GM23338 (cell line): ENCODE data around the gene ITGA4. TPM values are rescaled to one million over a fixed set of nuclear protein-coding genes. Genes with fewer than 3 reads are reported as not detected.

ENCODE experiments used
- ATAC-seq: fragments of 200-7000 bp; cut with Tn5 transposase; 3 replicates; pipeline ENCODE4 v1.9.1; 2020
- DNase-seq: peaks from one replicate; pipeline ENCODE4 v3.0.0-alpha.2; 2015; ENCODE audit warnings: low spot score
- H2AFZ ChIP-seq: fragments of 200-600 bp; sonication (generic); 2 replicates; pipeline ENCODE4 v1.8.0; 2016; ENCODE audit warnings: antibody characterized with exemption, mild to moderate bottlenecking, moderate library complexity
- H3F3A ChIP-seq: fragments of 200-600 bp; sonication (generic); replicated peaks from 2 replicates; pipeline ENCODE4 v1.8.0; 2017; ENCODE audit warnings: antibody characterized with exemption, mixed run types, low read depth
- H3K27ac ChIP-seq: fragments of 200-600 bp; sonication (generic); 2 replicates; pipeline ENCODE4 v1.6.1; 2016; ENCODE audit warnings: low read depth
- H3K27me3 ChIP-seq: fragments of 200-600 bp; sonication (generic); 2 replicates; pipeline ENCODE4 v1.8.0; 2016; ENCODE audit warnings: mild to moderate bottlenecking, mixed run types, moderate library complexity; ENCODE audit not compliant: insufficient read depth
- H3K36me3 ChIP-seq: fragments of 200-600 bp; sonication (generic); 2 replicates; pipeline ENCODE4 v1.8.0; 2016; ENCODE audit warnings: mild to moderate bottlenecking; ENCODE audit not compliant: insufficient read depth
- H3K4me1 ChIP-seq: fragments of 200-600 bp; sonication (generic); 2 replicates; pipeline ENCODE4 v1.8.0; 2016; ENCODE audit warnings: mild to moderate bottlenecking, moderate library complexity; ENCODE audit not compliant: insufficient read depth
- H3K4me2 ChIP-seq: fragments of 200-600 bp; sonication (generic); 2 replicates; pipeline ENCODE4 v1.7.1; 2017; ENCODE audit warnings: mixed run types
- H3K4me3 ChIP-seq: fragments of 200-600 bp; sonication (generic); 2 replicates; pipeline ENCODE4 v1.6.1; 2016; ENCODE audit warnings: mixed run types
- H3K79me2 ChIP-seq: fragments of 200-600 bp; sonication (generic); replicated peaks from 2 replicates; pipeline ENCODE4 v1.8.0; 2017; ENCODE audit warnings: mild to moderate bottlenecking; ENCODE audit not compliant: insufficient read depth
- H3K9me2 ChIP-seq: fragments of 200-600 bp; sonication (generic); 2 replicates; pipeline ENCODE4 v1.8.0; 2017; ENCODE audit not compliant: insufficient read depth
- H4K20me1 ChIP-seq: fragments of 200-600 bp; sonication (generic); replicated peaks from 2 replicates; pipeline ENCODE4 v1.8.0; 2017; ENCODE audit warnings: mild to moderate bottlenecking; ENCODE audit not compliant: insufficient read depth
- H3K27ac Mint-ChIP-seq: 2 replicates; pipeline ENCODE4 v1.8.0; 2020; ENCODE audit warnings: inconsistent platforms, mild to moderate bottlenecking, moderate library complexity, mixed read lengths
- H3K27me3 Mint-ChIP-seq: 3 replicates; pipeline ENCODE4 v1.8.0; 2022; ENCODE audit warnings: low read depth, mild to moderate bottlenecking, moderate library complexity, mixed read lengths, inconsistent platforms; ENCODE audit not compliant: insufficient read depth, poor library complexity
- H3K36me3 Mint-ChIP-seq: 3 replicates; pipeline ENCODE4 v1.8.0; 2021; ENCODE audit warnings: low read depth, mild to moderate bottlenecking, inconsistent platforms, moderate library complexity, mixed read lengths
- H3K4me1 Mint-ChIP-seq: 3 replicates; pipeline ENCODE4 v1.8.0; 2020; ENCODE audit warnings: mild to moderate bottlenecking, inconsistent platforms, mixed read lengths
- H3K4me3 Mint-ChIP-seq: 3 replicates; pipeline ENCODE4 v1.8.0; 2021; ENCODE audit warnings: moderate library complexity, mild to moderate bottlenecking, inconsistent platforms, mixed read lengths
- H3K9me3 Mint-ChIP-seq: 3 replicates; pipeline ENCODE4 v1.8.0; 2020; ENCODE audit warnings: moderate library complexity, mild to moderate bottlenecking, inconsistent platforms, mixed read lengths
- CREB1 ChIP-seq: fragments of 250-450 bp; sonication (Bioruptor Pico); IDR thresholded peaks from 2 replicates; pipeline ENCODE4 v1.5.0; 2020; ENCODE audit warnings: low read depth, mild to moderate bottlenecking, moderate library complexity
- CTCF ChIP-seq, 2 experiments: fragments of 200-600 bp in 1 of 2; sonication (generic) in 1 of 2; conservative IDR thresholded peaks; 2 replicates each; pipeline versions ENCODE4 v1.5.1 to v1.6.1; 2016 to 2017; ENCODE audit warnings: antibody characterized with exemption in 2 of 2, low read depth in 2 of 2, mild to moderate bottlenecking in 2 of 2, moderate library complexity in 1 of 2
- ETS1 ChIP-seq: IDR thresholded peaks from 2 replicates; pipeline ENCODE4 v1.6.1; 2016; ENCODE audit warnings: antibody characterized with exemption
- EZH2 ChIP-seq: fragments of 200-600 bp; sonication (generic); IDR thresholded peaks from one replicate; pipeline ENCODE4 v1.8.0; 2017; ENCODE audit warnings: antibody characterized with exemption, mild to moderate bottlenecking, low read depth; ENCODE audit not compliant: unreplicated experiment
- EZH2phosphoT487 ChIP-seq: fragments of 200-600 bp; sonication (generic); IDR thresholded peaks from one replicate; pipeline ENCODE4 v1.8.1; 2018; ENCODE audit warnings: antibody characterized with exemption; ENCODE audit not compliant: unreplicated experiment
- JUNB ChIP-seq: IDR thresholded peaks from one replicate; pipeline ENCODE4 v1.6.1; 2016; ENCODE audit warnings: antibody characterized with exemption; ENCODE audit not compliant: unreplicated experiment
- NANOG ChIP-seq: IDR thresholded peaks from 2 replicates; pipeline ENCODE4 v1.6.1; 2016; ENCODE audit warnings: antibody characterized with exemption, borderline replicate concordance
- REST ChIP-seq: IDR thresholded peaks from one replicate; pipeline ENCODE4 v1.6.1; 2018; ENCODE audit warnings: antibody characterized with exemption; ENCODE audit not compliant: unreplicated experiment
- STAT1 ChIP-seq: IDR thresholded peaks from one replicate; pipeline ENCODE4 v1.6.1; 2016; ENCODE audit warnings: antibody characterized with exemption; ENCODE audit not compliant: unreplicated experiment
- ZNF331 ChIP-seq: fragments of 250-450 bp; sonication (Bioruptor Pico); IDR thresholded peaks from 2 replicates; pipeline ENCODE4 v1.5.0; 2020; ENCODE audit warnings: low read depth, mild to moderate bottlenecking, moderate library complexity
- polyA plus RNA-seq: library from polyadenylated mRNA; unstranded; fragments of >200 nt; fragmentation: Nextera tagmentation; extraction: Ambion mirVana; gene quantifications from 2 replicates; pipeline ENCODE4 v1.2.1, GENCODE V29; 2016
- total RNA-seq: library from RNA; depleted of rRNA; stranded (reverse); fragments of >200 nt; shearing (Covaris generic); gene quantifications from 2 replicates; pipeline ENCODE4 v1.2.3, GENCODE V29; 2014

ITGA4 gene
- total and polyA plus RNA-seq, 2 experiments from 2014 or later = 1.2 to 4.6 TPM

GRCh38 chr2:181474222-181474881 lies 17.2 kb downstream of the ITGA4 start:
- Mint-ChIP-seq H3K4me1 (peaks cover 4% of the 10 kb centered on the region; the same call in 2 of the 3 replicates), H3K9me3 (no peaks in the 10 kb centered on the region)
- no peak for ATAC-seq

More at GRCh38 chr2:181474222-181474881, 17.2 kb downstream of the ITGA4 start:
- Histone ChIP-seq H4K20me1 (no peaks in the 10 kb centered on the region), H3K27ac (no peak overlapping the region), H3K4me2 (no peak overlapping the region), H3K9me2 (no peaks in the 10 kb centered on the region), H3K27me3 (no peaks in the 10 kb centered on the region), H3K4me3 (no peak overlapping the region), H3K79me2 (no peaks in the 10 kb centered on the region), H2AFZ (no peak overlapping the region), H3K4me1 (no peaks in the 10 kb centered on the region), H3K36me3 (no peaks in the 10 kb centered on the region), H3F3A (no peaks in the 10 kb centered on the region)
- H3K27ac Mint-ChIP-seq = no peak overlapping the region
- no peaks in the 10 kb centered on the region for H3K27me3 Mint-ChIP-seq
- no peak for DNase-seq
- H3K4me3 Mint-ChIP-seq = no peak overlapping the region
- TF ChIP-seq REST (no peak), STAT1 (no peak), EZH2phosphoT487 (no peak), NANOG (no peak), CREB1 (CRISPR knock-in tag) (no peak), ZNF331 (CRISPR knock-in tag) (no peak), JUNB (no peak), ETS1 (no peak), CTCF (conservative IDR thresholded peaks at IDR 0.05; ENCODE audit: low read depth in 2 of 2) (no peak), EZH2 (no peak)
- H3K36me3 Mint-ChIP-seq = no peaks in the 10 kb centered on the region
